K562 (cell line): ENCODE measurements around the gene LTBP4. TPM values are rescaled to one million over a fixed set of nuclear protein-coding genes. Genes with fewer than 3 reads are reported as not detected.
A peak's percentile ranks its signal among the peaks of the same experiment; 100 is the strongest.

ENCODE experiments used
- BMI1 ChIP-seq: fragments of 150-350 bp; IDR thresholded peaks from 2 replicates; pipeline ENCODE4 v1.6.1; 2014; ENCODE audit warnings: low read length
- CBX3 ChIP-seq, 2 experiments: IDR thresholded peaks; 1 replicate in 1 of 2; 2 replicates in 1 of 2; pipeline ENCODE4 v1.6.1; 2012; ENCODE audit warnings: inconsistent platforms in 2 of 2, low read length in 2 of 2, borderline replicate concordance in 1 of 2, control low read depth in 1 of 2
- CBX8 ChIP-seq: fragments of 200-600 bp; sonication (generic); IDR thresholded peaks from 2 replicates; pipeline ENCODE4 v1.6.1; 2012; ENCODE audit warnings: borderline replicate concordance, mixed run types, low read depth, mild to moderate bottlenecking, moderate library complexity, mixed read lengths, low read length, control low read depth, inconsistent platforms; ENCODE audit not compliant: poor library complexity, severe bottlenecking; ENCODE audit errors: extremely low read depth
- CEBPB ChIP-seq: fragments of 450-650 bp; IDR thresholded peaks from 2 replicates; pipeline ENCODE4 v1.6.1; 2016; ENCODE audit warnings: missing genetic modification characterization, missing compliant biosample characterization
- ELF2 ChIP-seq: fragments of 250-450 bp; sonication (Bioruptor Pico); IDR thresholded peaks from 2 replicates; pipeline ENCODE4 v1.5.0; 2021; ENCODE audit warnings: mild to moderate bottlenecking
- FOSL1 ChIP-seq: fragments of 200-800 bp; sonication (Bioruptor generic); conservative IDR thresholded peaks from 2 replicates; pipeline ENCODE4 v1.6.1; 2016; ENCODE audit warnings: missing genetic modification characterization, missing compliant biosample characterization
- FOXA3 ChIP-seq, 2 experiments: fragments of 450-650 bp in 1 of 2; sonication (generic) in 1 of 2; formaldehyde crosslinking; IDR thresholded peaks in 1 of 2; conservative IDR thresholded peaks in 1 of 2; 2 replicates each; pipeline versions ENCODE4 v1.4.0 to v1.8.0; 2020 to 2022; ENCODE audit warnings: mild to moderate bottlenecking in 2 of 2, missing genetic modification reagents in 1 of 2
- HIVEP1 ChIP-seq: fragments of 250-450 bp; sonication (Bioruptor Pico); IDR thresholded peaks from 2 replicates; pipeline ENCODE4 v1.4.0; 2020; ENCODE audit warnings: mild to moderate bottlenecking
- JUND ChIP-seq, 2 experiments: IDR thresholded peaks; 2 replicates in 1 of 2; 3 replicates in 1 of 2; pipeline ENCODE4 v1.6.1; 2011; ENCODE audit warnings: borderline replicate concordance in 2 of 2, low read depth in 2 of 2, low read length in 2 of 2, improper control_type of control experiment in 1 of 2, missing biosample characterization in 1 of 2, missing genetic modification characterization in 1 of 2, missing genetic modification reagents in 1 of 2
- KLF1 ChIP-seq: fragments of 450-650 bp; IDR thresholded peaks from 2 replicates; pipeline ENCODE4 v1.6.1; 2016; ENCODE audit warnings: missing genetic modification characterization, missing compliant biosample characterization
- KLF6 ChIP-seq: fragments of 250-450 bp; sonication (Bioruptor Pico); IDR thresholded peaks from 2 replicates; pipeline ENCODE4 v1.4.0; 2020; ENCODE audit warnings: mild to moderate bottlenecking, moderate library complexity, borderline replicate concordance
- LCOR ChIP-seq: sonication (generic); formaldehyde crosslinking; IDR thresholded peaks from 2 replicates; pipeline ENCODE4 v1.8.0; 2022; ENCODE audit warnings: mild to moderate bottlenecking, missing genetic modification reagents
- MAX ChIP-seq: sonication (generic); formaldehyde crosslinking; IDR thresholded peaks from 2 replicates; pipeline ENCODE4 v1.9.0; 2022; ENCODE audit warnings: mild to moderate bottlenecking, missing genetic modification reagents
- NCOR1 ChIP-seq: fragments of 450-650 bp; IDR thresholded peaks from 2 replicates; pipeline ENCODE4 v1.6.1; 2016; ENCODE audit warnings: mild to moderate bottlenecking, moderate library complexity
- NFE2 ChIP-seq: IDR thresholded peaks from 2 replicates; pipeline ENCODE4 v1.6.1; 2014; ENCODE audit warnings: antibody characterized with exemption, low read depth
- SPI1 ChIP-seq: IDR thresholded peaks from 2 replicates; pipeline ENCODE4 v1.6.1; 2011; ENCODE audit warnings: low read depth, low read length, control low read depth, borderline replicate concordance
- ZBTB11 ChIP-seq, 3 experiments: fragments of 200-800 bp in 1 of 3; fragments of 250-450 bp in 1 of 3; fragments of 450-650 bp in 1 of 3; sonication (Bioruptor Pico) in 1 of 3; sonication (Bioruptor generic) in 1 of 3; formaldehyde crosslinking in 1 of 3; IDR thresholded peaks; 2 replicates each; pipeline versions ENCODE4 v1.6.1 to v1.8.0; 2016 to 2022; ENCODE audit warnings: mild to moderate bottlenecking in 2 of 3, missing genetic modification characterization in 2 of 3, missing compliant biosample characterization in 1 of 3, moderate library complexity in 1 of 3
- ZFP36 ChIP-seq: fragments of 150-350 bp; IDR thresholded peaks from 2 replicates; pipeline ENCODE4 v1.6.1; 2018; ENCODE audit warnings: low read length, low read depth; ENCODE audit not compliant: partially characterized antibody
- ZNF121 ChIP-seq: sonication (generic); formaldehyde crosslinking; conservative IDR thresholded peaks from 2 replicates; pipeline ENCODE4 v1.8.0; 2022; ENCODE audit warnings: missing genetic modification reagents
- ZNF217 ChIP-seq: sonication (generic); formaldehyde crosslinking; IDR thresholded peaks from 2 replicates; pipeline ENCODE4 v1.8.0; 2022; ENCODE audit warnings: mild to moderate bottlenecking, missing genetic modification reagents
- ZNF347 ChIP-seq: fragments of 450-650 bp; formaldehyde crosslinking; IDR thresholded peaks from 2 replicates; pipeline ENCODE4 v1.4.0; 2020; ENCODE audit warnings: low read depth, mild to moderate bottlenecking, moderate library complexity
- ZNF586 ChIP-seq: fragments of 450-650 bp; formaldehyde crosslinking; conservative IDR thresholded peaks from 2 replicates; pipeline ENCODE4 v1.4.0; 2020; ENCODE audit warnings: mild to moderate bottlenecking, moderate library complexity
- polyA plus RNA-seq, 8 experiments: library from polyadenylated mRNA; depleted of rRNA in 4 of 8; stranded (reverse) in 5 of 8; unstranded in 3 of 8; fragments of >200 nt; fragmentation: Nextera tagmentation in 2 of 8; fragmentation: Illumina TruSeq in 1 of 8; extraction: Ambion mirVana in 2 of 8; extraction: Trizol in 1 of 8; gene quantifications; 2 replicates each; pipeline versions ENCODE4 v1.2.1 to v1.2.3, GENCODE V29; 2011 to 2014; ENCODE audit warnings: inconsistent platforms in 1 of 8, missing spikeins in 1 of 8
- total RNA-seq, 7 experiments: library from RNA; depleted of rRNA in 6 of 7; stranded (reverse); fragments of >200 nt in 6 of 7; fragmentation: Illumina TruSeq in 2 of 7; extraction: Trizol in 2 of 7; gene quantifications; 2 replicates each; pipeline versions ENCODE4 v1.2.1 to v1.2.3, GENCODE V29; 2011 to 2021; ENCODE audit warnings: low replicate concordance in 1 of 7
- TF ChIP-seq, protein P1 (sequence below), 2 experiments: fragments of 450-650 bp in 1 of 2; sonication (generic) in 1 of 2; formaldehyde crosslinking; conservative IDR thresholded peaks; 2 replicates each; pipeline versions ENCODE4 v1.4.0 to v1.8.1; 2020 to 2022; ENCODE audit warnings: mild to moderate bottlenecking in 1 of 2, missing genetic modification reagents in 1 of 2

Gene LTBP4
- total and polyA plus RNA-seq, 9 of the 15 experiments (the other 6 are each of a cell fraction or from before 2014, with no cell fraction given) = 0.35 to 160 (median 31.6) TPM

GRCh38 chr19:40605216-40605971 lies 4.2 kb downstream of the LTBP4 start (continued):
- TF ChIP-seq ZBTB11 (CRISPR knock-in tag; IDR thresholded peaks at IDR 0.05) (peak in 1 of 3 experiments; percentile 56; a peak in 1 of 6 replicates), BMI1 (no peak), LCOR (CRISPR knock-in tag) (no peak), FOSL1 (tag) (no peak), NFE2 (no peak), ZFP36 (no peak), CEBPB (tag) (no peak), HIVEP1 (CRISPR knock-in tag) (no peak), KLF6 (CRISPR knock-in tag) (no peak), CBX8 (no peak), JUND (IDR thresholded peaks at IDR 0.05; ENCODE audit: borderline replicate concordance, low read depth, low read length) (0 out of 2 replicates have a peak, but pooled peaks have one; percentile 16), JUND (tag; IDR thresholded peaks at IDR 0.05; ENCODE audit: borderline replicate concordance, low read depth, low read length) (no peak), NCOR1 (no peak), ZNF347 (CRISPR knock-in tag) (no peak), ELF2 (CRISPR knock-in tag) (no peak), SPI1 (no peak), KLF1 (tag) (no peak), ZNF586 (CRISPR knock-in tag) (no peak), MAX (CRISPR knock-in tag) (peak; percentile 95), ZNF217 (CRISPR knock-in tag) (no peak), FOXA3 (CRISPR knock-in tag; conservative IDR thresholded peaks at IDR 0.05 in 1 of 2, IDR thresholded peaks at IDR 0.05 in 1 of 2) (peak in 1 of 2 experiments; percentile 32; a peak in 1 of 4 replicates), ZNF121 (no peak), CBX3 (IDR thresholded peaks at IDR 0.05; ENCODE audit: borderline replicate concordance in 1 of 2, low read length in 2 of 2) (no peak)
- TF ChIP-seq, protein P1, sequence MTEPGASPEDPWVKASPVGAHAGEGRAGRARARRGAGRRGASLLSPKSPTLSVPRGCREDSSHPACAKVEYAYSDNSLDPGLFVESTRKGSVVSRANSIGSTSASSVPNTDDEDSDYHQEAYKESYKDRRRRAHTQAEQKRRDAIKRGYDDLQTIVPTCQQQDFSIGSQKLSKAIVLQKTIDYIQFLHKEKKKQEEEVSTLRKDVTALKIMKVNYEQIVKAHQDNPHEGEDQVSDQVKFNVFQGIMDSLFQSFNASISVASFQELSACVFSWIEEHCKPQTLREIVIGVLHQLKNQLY (CRISPR knock-in tag; conservative IDR thresholded peaks at IDR 0.05) = no peak
